Measurements from ENCODE around the gene SLC25A33. TPM values are rescaled to one million over a fixed set of nuclear protein-coding genes. Genes with fewer than 3 reads are reported as not detected.

The SLC25A33 gene
- total and polyA plus RNA-seq, 2 of the 8 experiments (the other 6 are each of a cell fraction or from before 2014, with no cell fraction given): 7.8 to 12.8 TPM

DNA sequence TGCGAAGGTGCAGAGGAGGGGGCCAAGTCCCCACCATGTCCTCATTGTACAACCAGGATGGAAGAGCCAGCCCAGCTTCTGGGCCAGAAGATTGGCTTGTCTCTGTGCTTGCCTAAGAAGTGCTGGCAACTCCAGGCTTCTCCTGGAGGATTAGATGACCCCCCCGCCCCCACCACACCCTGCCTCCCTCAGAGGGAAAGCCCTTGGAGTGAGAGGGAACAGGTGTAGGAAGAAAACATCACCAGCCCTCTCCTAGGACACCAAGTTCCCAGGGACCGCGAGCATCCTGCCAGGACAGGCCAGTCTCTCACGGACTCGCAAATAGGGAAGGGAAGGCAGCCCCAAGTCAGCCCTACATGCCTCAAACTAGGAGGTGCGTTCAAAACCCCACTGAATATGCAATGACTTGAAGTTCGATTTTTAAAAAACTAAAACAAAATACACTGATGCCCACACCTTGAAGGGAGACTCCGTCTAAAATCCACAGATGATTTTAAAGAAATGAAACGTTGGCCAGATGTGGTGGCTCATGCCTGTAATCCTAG, 20.7 kb upstream of the SLC25A33 start (continued):
- TF ChIP-seq, protein P1, sequence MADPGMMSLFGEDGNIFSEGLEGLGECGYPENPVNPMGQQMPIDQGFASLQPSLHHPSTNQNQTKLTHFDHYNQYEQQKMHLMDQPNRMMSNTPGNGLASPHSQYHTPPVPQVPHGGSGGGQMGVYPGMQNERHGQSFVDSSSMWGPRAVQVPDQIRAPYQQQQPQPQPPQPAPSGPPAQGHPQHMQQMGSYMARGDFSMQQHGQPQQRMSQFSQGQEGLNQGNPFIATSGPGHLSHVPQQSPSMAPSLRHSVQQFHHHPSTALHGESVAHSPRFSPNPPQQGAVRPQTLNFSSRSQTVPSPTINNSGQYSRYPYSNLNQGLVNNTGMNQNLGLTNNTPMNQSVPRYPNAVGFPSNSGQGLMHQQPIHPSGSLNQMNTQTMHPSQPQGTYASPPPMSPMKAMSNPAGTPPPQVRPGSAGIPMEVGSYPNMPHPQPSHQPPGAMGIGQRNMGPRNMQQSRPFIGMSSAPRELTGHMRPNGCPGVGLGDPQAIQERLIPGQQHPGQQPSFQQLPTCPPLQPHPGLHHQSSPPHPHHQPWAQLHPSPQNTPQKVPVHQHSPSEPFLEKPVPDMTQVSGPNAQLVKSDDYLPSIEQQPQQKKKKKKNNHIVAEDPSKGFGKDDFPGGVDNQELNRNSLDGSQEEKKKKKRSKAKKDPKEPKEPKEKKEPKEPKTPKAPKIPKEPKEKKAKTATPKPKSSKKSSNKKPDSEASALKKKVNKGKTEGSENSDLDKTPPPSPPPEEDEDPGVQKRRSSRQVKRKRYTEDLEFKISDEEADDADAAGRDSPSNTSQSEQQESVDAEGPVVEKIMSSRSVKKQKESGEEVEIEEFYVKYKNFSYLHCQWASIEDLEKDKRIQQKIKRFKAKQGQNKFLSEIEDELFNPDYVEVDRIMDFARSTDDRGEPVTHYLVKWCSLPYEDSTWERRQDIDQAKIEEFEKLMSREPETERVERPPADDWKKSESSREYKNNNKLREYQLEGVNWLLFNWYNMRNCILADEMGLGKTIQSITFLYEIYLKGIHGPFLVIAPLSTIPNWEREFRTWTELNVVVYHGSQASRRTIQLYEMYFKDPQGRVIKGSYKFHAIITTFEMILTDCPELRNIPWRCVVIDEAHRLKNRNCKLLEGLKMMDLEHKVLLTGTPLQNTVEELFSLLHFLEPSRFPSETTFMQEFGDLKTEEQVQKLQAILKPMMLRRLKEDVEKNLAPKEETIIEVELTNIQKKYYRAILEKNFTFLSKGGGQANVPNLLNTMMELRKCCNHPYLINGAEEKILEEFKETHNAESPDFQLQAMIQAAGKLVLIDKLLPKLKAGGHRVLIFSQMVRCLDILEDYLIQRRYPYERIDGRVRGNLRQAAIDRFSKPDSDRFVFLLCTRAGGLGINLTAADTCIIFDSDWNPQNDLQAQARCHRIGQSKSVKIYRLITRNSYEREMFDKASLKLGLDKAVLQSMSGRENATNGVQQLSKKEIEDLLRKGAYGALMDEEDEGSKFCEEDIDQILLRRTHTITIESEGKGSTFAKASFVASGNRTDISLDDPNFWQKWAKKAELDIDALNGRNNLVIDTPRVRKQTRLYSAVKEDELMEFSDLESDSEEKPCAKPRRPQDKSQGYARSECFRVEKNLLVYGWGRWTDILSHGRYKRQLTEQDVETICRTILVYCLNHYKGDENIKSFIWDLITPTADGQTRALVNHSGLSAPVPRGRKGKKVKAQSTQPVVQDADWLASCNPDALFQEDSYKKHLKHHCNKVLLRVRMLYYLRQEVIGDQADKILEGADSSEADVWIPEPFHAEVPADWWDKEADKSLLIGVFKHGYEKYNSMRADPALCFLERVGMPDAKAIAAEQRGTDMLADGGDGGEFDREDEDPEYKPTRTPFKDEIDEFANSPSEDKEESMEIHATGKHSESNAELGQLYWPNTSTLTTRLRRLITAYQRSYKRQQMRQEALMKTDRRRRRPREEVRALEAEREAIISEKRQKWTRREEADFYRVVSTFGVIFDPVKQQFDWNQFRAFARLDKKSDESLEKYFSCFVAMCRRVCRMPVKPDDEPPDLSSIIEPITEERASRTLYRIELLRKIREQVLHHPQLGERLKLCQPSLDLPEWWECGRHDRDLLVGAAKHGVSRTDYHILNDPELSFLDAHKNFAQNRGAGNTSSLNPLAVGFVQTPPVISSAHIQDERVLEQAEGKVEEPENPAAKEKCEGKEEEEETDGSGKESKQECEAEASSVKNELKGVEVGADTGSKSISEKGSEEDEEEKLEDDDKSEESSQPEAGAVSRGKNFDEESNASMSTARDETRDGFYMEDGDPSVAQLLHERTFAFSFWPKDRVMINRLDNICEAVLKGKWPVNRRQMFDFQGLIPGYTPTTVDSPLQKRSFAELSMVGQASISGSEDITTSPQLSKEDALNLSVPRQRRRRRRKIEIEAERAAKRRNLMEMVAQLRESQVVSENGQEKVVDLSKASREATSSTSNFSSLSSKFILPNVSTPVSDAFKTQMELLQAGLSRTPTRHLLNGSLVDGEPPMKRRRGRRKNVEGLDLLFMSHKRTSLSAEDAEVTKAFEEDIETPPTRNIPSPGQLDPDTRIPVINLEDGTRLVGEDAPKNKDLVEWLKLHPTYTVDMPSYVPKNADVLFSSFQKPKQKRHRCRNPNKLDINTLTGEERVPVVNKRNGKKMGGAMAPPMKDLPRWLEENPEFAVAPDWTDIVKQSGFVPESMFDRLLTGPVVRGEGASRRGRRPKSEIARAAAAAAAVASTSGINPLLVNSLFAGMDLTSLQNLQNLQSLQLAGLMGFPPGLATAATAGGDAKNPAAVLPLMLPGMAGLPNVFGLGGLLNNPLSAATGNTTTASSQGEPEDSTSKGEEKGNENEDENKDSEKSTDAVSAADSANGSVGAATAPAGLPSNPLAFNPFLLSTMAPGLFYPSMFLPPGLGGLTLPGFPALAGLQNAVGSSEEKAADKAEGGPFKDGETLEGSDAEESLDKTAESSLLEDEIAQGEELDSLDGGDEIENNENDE (IDR thresholded peaks at IDR 0.05; ENCODE audit: insufficient replicate concordance, low read length): no peak
- TF ChIP-seq ZNF274 (IDR thresholded peaks at IDR 0.05; ENCODE audit: borderline replicate concordance, extremely low read depth, low read length): no peak
- TF ChIP-seq ATF2 (IDR thresholded peaks at IDR 0.05; ENCODE audit: low read length): no peak
- TF ChIP-seq BACH1 (IDR thresholded peaks at IDR 0.05; ENCODE audit: low read length): no peak
- no peak for TF ChIP-seq POU5F1 (IDR thresholded peaks at IDR 0.05; ENCODE audit: low read depth, low read length)
- no peak for TF ChIP-seq RBBP5 (IDR thresholded peaks at IDR 0.05; ENCODE audit: borderline replicate concordance, low read depth, low read length)
- TF ChIP-seq TEAD4 (IDR thresholded peaks at IDR 0.05; ENCODE audit: low read depth, low read length): no peak
- no peak for TF ChIP-seq SUZ12 (IDR thresholded peaks at IDR 0.05; ENCODE audit: low read length)
- TF ChIP-seq ASH2L (IDR thresholded peaks at IDR 0.05; ENCODE audit: low read length): no peak
- TF ChIP-seq KDM5A (IDR thresholded peaks at IDR 0.05; ENCODE audit: low read length): no peak

All from H1 (cell line).